Stimulated activated effector memory CD8-positive, alpha-beta T cell treated with anti-CD3 and anti-CD28 coated beads, Interleukin-12 subunit alpha, Interleukin-12 subunit beta, amount 100 ng/mL, for 72 hours (primary cell): ENCODE measurements around the gene SCAANT1.
A peak's percentile ranks its signal among the peaks of the same experiment; 100 is the strongest.

Source experiments
- ATAC-seq: fragments of 150-1000 bp; cut with Tn5 transposase; 2 replicates; pipeline ENCODE4 v1.10.0; 2021
- DNase-seq, 2 donors: peaks; one replicate each; pipeline ENCODE4 v3.0.0; 2021 to 2022; ENCODE audit warnings: low spot score in 2 of 2
- H3K27ac Mint-ChIP-seq: one replicate; pipeline ENCODE4 v1.8.0; 2022; ENCODE audit warnings: mild to moderate bottlenecking, mixed read lengths
- H3K36me3 Mint-ChIP-seq: one replicate; pipeline ENCODE4 v1.8.0; 2022; ENCODE audit warnings: mild to moderate bottlenecking, mixed read lengths
- H3K4me1 Mint-ChIP-seq: one replicate; pipeline ENCODE4 v1.8.0; 2022; ENCODE audit warnings: mixed read lengths
- H3K4me3 Mint-ChIP-seq: one replicate; pipeline ENCODE4 v1.8.0; 2022; ENCODE audit warnings: mild to moderate bottlenecking, mixed read lengths
- H3K9me3 Mint-ChIP-seq: one replicate; pipeline ENCODE4 v1.8.0; 2022; ENCODE audit warnings: mixed read lengths

SCAANT1 gene

DNA sequence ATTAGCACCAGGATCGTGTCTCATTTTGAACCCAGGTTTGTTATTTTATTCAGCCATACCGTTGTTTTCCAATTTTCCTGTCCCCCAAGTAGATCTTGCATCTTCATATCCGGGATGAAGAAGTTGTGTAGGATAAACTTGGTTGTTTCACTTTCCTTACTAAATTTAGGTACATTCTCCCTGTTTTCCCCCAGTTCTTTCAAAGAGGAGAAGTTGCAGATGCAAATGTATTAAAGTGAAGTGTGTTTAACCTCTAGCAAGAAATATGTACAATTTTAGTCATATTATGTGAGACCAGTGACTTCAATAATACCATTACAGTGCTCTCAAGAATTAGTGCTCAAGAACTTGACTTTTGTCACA is 47.2 kb downstream of the SCAANT1 start:
- Mint-ChIP-seq H3K4me3 (peak overlapping the region; percentile 75), H3K9me3 (no peaks in the 10 kb centered on the region), H3K4me1 (peaks cover 48% of the 10 kb centered on the region), H3K36me3 (peaks cover 44% of the 10 kb centered on the region), H3K27ac (peak overlapping the region; percentile 94)
- no peak for DNase-seq
- ATAC-seq = no peak

DNA sequence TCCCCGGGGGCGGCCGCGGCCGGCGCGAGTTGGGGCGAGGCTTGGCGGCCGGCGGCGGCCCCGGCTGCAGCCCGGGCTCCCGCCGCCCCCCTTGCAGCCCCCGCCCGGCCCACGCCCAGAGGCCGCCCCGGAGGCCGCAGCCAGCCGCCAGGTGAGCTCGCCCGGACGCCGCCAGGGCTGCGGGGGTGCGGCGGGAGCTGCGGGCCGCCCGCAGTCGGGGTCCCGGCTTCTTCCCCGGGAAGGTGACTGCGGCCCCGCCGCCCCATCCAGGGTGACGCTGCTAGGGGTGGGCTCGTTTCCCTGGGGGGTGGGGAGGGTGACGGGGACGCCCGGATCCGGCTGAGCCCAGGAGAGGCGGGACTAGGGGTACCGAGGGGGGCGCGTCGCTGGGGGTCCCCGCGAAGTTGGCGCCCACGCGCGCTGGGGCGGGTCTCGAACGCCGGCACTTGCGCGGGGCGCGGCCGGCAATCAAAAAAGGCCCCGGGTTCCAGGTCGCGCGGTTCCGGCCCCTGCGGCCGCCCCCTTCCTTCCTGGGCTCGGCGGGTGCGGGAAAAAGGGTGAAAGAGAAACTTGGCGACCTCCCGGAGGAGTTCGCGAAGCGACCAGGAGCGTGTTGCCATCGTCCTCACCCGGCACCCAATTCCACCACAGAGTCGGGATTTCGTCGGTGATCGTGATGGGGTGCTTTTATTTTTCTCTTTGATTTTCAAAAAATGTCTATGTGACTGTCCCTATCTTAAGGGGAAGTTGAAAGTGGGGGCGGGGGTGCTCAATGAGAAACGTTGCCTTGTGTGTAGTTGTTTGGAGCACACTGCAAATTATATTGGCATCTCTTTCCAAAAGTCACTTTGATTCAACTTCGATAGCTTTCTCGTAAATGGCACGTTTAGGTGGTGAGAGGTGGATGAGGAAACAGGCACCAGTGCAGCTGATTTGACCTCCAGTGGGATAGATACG is 47.9 kb downstream of the SCAANT1 start:
- H3K4me3 Mint-ChIP-seq = peak overlapping the region; percentile 75
- H3K27ac Mint-ChIP-seq = peak overlapping the region; percentile 94
- H3K9me3 Mint-ChIP-seq = no peaks in the 10 kb centered on the region
- H3K36me3 Mint-ChIP-seq = peaks cover 44% of the 10 kb centered on the region
- H3K4me1 Mint-ChIP-seq = peaks cover 46% of the 10 kb centered on the region
- DNase-seq (peak; percentile 27 to 71), ATAC-seq (peak; percentile 61)

DNA sequence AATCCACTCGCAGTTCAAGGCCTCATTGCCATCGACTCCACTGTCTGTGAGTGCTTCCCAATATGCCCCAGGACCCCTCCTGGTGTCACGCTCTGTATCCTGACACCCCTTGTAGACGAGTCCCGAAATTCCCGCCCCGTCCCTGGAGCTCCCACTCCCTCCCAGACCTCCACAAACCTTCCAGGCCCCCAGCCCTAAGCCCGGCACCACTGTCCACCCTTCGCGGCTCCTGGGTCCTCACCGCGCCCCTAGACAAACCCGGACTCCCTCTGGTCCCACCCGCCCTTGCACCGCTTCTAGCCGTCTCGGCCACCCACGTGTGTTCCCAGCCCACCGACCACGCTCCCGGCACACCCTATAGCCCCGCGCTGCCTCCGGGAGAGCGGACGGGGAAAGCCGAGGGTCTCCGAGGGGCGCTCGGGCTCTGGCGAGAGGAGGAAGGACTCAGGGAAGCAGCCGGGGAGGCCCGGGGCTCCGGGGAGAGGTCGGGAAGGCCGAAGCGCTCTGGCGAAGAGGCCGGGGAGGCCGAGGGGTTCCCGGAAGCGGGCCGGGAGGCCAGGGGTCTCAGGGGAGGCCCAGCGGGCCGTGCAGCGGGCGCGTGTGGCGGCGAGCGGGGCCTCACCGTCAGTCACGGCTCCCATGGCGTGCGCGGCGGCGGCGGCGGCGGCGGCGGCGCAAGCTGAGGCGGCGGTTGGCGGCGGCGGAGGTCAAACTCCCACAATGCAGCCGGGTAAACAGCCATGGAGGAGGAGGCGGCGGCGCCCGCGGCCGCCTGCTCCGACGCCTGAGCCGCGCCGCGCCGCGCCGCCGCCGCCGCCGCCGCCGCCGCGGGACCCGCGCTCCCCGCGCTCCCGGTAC is 48.8 kb downstream of the SCAANT1 start, which contains the start of the genes ATXN7 and THOC7:
Gene ATXN7 (plus strand): TSS at position 718 of the 858 bp plus-strand sequence. CDS start 48,732 bp downstream, outside the sequence.
Gene THOC7 (minus strand): TSS at position 656 of the 858 bp plus-strand sequence. CDS start 15 bp downstream, at position 641.
- Mint-ChIP-seq H3K4me3 (peak within 1 kb of the TSS; percentile 75), H3K36me3 (peaks cover 44% of the 10 kb centered on the region), H3K9me3 (no peaks in the 10 kb centered on the region), H3K27ac (peak within 1 kb of the TSS; percentile 99), H3K4me1 (peaks cover 48% of the 10 kb centered on the region)
- DNase-seq (peak; percentile 58 to 83), ATAC-seq (peak; percentile 85)

DNA sequence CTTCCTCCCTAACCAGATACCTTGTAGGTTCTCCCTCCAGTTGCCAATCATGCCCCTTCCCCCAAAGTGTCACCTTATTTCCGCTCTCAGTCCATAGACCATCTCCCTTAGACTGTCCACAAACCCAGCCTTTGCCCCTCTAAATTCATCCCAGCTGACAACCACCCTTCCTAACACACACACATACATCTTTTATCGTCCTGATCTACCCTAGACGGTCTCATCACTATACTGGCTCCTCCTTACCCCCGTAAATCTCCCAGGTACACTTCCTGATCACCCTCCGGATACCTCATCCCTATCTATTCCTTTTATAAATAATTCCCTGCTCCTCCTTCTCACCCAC is 49.4 kb downstream of the SCAANT1 start:
- ATAC-seq (no peak), DNase-seq (peak in 1 of 2 donors; percentile 52)
- peak overlapping the region; percentile 99 for H3K27ac Mint-ChIP-seq
- peaks cover 48% of the 10 kb centered on the region for H3K4me1 Mint-ChIP-seq
- peaks cover 41% of the 10 kb centered on the region for H3K36me3 Mint-ChIP-seq
- H3K9me3 Mint-ChIP-seq = no peaks in the 10 kb centered on the region
- peak overlapping the region; percentile 75 for H3K4me3 Mint-ChIP-seq
